ENCODE results near the gene TAP2.

TAP2 gene

GRCh38 chr6:32792901-32793435 lies 45.6 kb downstream of the TAP2 start:
- no peak for DNase-seq (ENCODE audit: low read depth in 2 of 2)

- no peak for DNase-seq (ENCODE audit: low read depth in 2 of 2)
Observed at GRCh38 chr6:32790306-32790705, 48.2 kb downstream of the TAP2 start.
